ENCODE data around the gene AKAP13.

GRCh38 chr15:85692873-85693272 is 312.5 kb downstream of the AKAP13 start:
- TF ChIP-seq POLR2A (IDR thresholded peaks at IDR 0.05), result peak; percentile 45 to 82
- TF ChIP-seq CTCF (IDR thresholded peaks at IDR 0.05), result no peak
